Activated CD4-positive, alpha-beta T cell treated with anti-CD3 and anti-CD28 coated beads, Interleukin-2, Interleukin-6, amounts not matched to agents 100 ng/mL and 50 ng/mL, durations not matched to agents 16 hours and 8 hours (primary cell): ENCODE measurements around the gene DPY19L3.
"Not testable (repeated sequence)": the region's sequence is repeated elsewhere in the genome, so short reads cannot be mapped to it uniquely, and the experiment has no call there.

Experiments
- DNase-seq: peaks from one replicate; pipeline ENCODE4 v3.0.0-alpha.2; 2020

The DPY19L3 gene, protein sequence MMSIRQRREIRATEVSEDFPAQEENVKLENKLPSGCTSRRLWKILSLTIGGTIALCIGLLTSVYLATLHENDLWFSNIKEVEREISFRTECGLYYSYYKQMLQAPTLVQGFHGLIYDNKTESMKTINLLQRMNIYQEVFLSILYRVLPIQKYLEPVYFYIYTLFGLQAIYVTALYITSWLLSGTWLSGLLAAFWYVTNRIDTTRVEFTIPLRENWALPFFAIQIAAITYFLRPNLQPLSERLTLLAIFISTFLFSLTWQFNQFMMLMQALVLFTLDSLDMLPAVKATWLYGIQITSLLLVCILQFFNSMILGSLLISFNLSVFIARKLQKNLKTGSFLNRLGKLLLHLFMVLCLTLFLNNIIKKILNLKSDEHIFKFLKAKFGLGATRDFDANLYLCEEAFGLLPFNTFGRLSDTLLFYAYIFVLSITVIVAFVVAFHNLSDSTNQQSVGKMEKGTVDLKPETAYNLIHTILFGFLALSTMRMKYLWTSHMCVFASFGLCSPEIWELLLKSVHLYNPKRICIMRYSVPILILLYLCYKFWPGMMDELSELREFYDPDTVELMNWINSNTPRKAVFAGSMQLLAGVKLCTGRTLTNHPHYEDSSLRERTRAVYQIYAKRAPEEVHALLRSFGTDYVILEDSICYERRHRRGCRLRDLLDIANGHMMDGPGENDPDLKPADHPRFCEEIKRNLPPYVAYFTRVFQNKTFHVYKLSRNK

DNA sequence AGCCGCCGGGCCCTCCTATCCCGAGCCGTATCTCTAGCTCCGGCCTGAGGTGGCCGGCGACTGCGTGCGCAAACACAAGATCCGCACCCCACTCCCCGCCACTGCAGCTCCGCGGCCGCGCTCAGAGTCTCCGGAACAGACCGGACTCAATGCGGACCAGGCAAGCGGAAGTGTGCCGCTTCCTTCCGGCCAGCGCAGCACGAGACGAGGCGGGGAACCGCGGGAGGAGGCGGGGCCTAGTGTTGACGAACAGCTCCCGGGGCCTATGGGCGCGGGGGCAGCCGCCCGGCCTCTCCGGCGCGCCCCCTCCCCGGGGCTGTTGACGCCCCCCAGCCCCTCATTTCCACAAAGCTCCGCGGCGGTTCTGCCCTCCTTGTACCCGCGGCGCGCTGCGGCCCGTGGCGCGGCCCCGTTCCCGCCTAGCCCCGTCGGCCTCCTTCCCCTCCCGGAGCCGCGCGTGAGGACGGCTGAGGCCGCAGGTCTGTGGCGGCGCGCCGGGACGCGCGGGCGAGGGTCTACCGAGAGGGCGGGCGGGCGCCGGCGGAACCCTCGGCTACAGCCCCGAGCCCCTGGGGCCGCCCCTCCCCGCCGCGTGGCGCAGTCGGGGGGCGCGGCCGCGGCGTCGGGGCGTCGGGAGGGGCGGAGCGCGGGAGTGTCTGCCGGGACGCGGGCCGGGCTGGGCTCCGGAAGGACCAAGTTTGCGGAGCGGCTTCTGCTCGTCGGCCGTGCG lies at the start of gene DPY19L3:
TSS of gene DPY19L3 (plus strand) at position 340 of the 730 bp plus-strand sequence. CDS start 2,484 bp downstream, outside the sequence.
- DNase-seq = peak; percentile 96

DNA sequence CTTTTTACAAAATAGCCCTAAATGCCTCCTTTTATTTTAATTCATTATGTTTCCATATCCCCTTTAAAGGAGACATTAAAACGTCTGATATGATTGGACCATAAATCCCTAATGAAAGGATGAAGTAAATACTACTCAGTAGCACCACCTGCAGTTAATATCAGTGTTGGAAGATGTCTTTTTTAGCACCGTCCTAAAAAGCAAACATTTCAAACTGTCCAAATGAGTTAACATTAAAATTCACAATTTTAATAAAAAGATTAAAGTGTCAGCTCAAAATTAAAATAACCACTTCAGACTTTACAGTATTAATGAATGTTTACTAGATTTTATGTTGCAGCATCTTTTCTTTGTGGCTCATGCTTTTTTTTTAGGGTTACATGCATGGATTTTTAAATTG lies 47.9 kb upstream of the DPY19L3 start:
- no peak for DNase-seq

DNA sequence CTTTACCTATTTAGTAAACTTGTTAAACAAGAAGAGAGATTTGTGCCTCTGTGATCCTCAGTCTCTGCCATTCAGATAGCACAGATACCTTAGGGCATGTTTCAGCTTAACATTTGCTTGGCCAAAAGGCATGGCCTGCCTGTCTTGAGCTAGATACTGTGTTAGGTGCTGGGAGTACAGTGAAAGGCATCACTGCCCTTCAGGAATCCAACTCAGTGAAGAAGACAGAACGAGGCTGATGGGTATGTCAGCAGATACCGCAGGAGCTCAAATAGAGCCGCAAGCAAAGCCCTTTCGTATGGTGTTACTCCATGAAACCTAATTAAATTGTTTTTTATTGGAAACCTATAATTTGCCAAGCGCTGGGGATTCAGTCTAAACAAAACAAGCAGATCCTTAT lies 47.2 kb upstream of the DPY19L3 start:
- DNase-seq = no peak

DNA sequence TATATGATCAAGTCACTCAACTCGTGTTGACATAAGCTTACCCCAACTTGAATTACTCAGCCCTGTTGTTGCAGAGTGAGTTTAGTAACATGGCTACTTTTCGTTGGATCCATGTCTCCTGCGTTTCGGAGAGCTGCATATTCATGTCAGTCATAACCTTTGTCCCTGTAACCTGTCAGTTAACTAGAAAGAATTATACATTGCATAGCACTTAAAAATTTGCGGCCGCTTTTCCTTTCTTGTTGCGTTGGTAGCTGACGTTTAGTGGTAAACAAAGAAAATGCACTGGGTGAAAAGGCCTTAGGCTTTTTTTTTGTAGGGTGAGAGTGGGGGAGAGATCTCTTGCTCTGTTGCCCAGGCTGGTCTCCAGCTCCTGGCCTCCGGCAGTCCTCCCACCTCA lies 46.0 kb upstream of the DPY19L3 start:
- no peak for DNase-seq

DNA sequence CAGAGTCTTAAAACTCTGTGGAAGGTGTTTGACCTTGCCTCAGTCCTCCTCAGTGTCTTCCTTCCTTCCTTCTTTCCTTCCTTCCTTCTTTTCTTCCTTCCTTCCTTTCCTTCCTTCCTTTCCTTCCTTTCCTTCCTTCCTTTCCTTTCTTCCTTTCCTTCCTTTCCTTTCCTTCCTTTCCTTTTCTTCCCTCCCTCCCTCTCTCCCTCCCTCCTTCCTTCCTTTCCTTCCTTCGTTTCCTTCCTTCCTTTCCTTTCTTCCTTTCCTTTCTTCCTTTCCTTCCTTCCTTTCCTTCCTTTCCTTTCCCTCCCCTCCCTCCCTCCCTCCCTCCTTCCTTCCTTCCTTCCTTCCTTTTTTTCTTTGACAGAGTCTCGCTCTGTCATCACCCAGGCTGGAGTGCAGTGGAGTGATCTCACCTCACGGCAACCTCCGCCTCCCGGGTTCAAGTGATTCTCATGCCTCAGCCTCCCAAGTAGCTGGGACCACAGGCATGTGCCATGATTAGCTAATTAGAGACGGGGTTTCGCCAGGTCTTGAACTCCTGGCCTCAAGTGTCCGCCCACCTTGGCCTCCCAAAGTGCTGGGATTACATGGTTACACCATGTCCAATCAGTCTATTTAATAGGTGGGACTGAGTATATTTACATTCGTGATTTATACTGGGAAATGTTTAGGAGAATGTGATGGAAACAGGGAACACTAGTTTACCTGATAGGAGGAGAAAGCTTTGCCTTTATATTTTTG lies 43.8 kb upstream of the DPY19L3 start:
- no peak for DNase-seq

DNA sequence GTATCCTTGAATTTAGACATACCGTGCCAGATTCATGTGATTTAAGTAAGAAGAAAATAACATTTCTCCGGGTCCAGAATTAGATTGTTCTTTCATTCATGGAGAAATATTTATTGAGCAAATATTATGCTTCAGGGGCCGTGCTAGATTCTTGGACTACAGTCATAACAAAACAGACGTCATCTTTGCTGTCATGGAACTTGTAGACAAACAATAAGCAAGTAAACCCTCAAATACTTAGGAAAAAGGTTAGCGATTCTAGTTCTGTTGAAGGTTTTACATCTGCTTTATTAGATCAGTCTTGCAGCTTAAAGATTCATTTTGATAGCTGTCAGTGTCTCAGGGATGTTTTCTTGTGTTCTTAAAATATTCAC lies 43.3 kb upstream of the DPY19L3 start:
- DNase-seq = no peak

DNA sequence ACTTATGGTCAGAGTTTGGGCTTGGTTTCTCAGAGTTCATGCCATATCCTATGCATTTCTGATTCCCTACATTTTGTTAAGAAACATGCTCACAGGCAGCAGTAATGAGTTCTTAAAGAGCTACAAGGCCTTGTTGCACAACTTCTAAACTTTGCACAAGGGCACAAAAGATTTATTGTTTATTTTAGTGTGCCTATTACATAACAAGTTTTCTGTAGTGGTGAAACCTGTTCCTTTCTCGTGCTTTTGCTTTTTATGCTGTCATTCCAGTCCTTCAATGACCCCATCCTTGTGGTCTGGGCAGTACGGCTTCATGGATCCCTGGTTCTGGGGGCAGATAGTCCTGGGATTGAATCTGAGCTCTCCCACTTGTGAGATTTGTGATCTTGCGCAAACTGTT lies 42.4 kb upstream of the DPY19L3 start:
- no peak for DNase-seq

DNA sequence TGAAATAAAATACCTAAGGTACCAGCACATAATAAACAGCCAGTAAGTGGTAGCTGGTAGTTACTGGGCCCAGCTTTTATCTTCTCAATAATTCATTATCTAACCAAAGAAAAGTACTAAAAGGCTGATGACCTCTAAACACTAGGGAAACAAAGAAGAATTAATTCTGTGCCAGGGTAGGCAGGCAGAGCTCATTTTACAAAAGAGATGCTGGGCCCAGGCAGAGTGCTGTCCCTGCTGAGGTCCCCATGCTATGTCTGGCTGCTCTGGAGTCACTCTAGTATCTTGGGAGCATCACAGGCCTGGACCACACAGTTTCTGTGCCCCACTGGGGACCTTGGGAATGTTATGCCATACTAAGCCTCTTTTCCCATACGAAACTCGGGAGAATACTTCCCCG lies 41.9 kb upstream of the DPY19L3 start:
- no peak for DNase-seq

DNA sequence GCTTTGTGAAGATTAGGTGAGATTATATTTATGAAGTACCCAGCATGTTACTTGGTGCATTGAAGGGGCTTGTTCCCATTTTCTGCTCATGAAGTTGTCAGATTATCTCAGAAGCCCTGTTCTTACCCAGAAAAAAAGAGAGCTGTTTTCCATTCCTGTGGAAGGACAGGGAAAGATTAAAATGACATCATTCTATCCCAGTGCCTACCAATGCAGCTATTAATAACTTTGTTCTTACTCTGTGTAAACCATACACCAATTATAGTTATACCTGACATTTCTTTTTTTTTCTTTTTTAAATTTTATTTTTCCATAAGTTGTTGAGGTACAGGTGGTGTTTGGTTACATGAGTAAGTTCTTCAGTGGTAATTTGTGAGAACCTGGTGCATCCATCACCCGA lies 41.5 kb upstream of the DPY19L3 start:
- DNase-seq = no peak

DNA sequence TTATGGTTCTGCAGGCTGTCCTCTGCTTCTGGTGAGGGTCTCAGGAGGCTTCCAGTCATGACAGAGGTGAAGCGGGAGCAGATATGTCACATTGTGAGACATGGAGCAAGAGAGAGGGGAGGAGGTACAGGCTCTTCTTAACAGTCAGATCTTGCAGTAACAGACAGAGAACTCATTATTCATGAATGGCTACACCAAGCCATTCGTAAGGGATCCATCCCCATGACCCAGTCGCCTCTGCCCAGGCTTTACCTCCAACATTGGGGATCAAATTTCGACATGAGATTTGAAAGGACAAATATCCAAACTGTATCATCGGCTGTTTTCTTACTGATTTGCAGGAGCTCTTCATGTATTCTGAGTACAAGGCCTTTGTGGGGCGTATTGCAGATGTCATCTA lies 38.5 kb upstream of the DPY19L3 start:
- DNase-seq = no peak

DNA sequence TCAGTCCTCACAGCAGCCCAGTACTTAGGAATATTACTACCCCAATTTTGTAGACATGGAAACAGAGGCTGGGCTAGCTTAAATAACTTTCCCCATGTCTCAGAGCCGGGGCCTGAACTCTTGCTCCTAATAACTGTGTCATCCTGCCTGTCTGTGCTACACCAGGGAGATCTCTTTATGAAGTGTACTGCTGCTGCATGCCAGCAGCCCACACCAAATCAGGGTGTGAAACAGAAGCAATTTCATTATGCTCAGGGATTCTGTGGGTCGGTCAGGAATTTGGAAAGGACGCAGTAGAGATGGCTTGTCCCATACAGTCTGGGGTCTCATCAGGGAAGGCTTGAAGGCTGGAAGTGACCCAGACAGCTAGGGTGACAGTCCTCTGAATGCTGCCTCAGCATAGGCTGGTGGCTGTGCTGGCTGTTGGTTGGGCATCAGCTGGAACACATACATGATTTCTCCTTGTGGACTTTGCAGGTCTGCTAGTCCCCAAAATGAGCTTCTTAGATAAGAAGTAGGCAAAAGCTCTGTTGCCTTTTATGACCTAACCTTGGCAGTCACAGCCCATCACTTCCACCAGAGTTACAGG lies 37.5 kb upstream of the DPY19L3 start:
- DNase-seq = no peak

DNA sequence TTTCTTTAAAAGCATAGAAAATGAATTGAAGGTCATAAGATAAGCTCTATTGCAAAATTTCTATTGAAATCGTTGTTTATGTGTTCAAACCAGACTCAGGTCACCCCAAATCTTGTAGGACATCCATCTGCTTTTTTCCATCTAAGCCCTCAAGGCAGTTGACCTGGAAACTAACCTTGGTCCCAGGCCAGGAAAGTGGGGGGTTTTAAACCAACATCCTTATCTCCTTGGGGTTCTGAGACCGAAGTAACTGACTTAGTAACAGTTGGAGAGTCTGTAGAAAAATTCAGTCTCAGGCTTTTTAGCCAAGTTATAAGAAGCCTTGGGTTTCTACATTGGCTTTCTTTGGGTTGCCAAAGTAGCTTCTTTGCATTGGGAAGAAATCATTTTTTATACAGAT lies 36.8 kb upstream of the DPY19L3 start:
- DNase-seq = no peak

DNA sequence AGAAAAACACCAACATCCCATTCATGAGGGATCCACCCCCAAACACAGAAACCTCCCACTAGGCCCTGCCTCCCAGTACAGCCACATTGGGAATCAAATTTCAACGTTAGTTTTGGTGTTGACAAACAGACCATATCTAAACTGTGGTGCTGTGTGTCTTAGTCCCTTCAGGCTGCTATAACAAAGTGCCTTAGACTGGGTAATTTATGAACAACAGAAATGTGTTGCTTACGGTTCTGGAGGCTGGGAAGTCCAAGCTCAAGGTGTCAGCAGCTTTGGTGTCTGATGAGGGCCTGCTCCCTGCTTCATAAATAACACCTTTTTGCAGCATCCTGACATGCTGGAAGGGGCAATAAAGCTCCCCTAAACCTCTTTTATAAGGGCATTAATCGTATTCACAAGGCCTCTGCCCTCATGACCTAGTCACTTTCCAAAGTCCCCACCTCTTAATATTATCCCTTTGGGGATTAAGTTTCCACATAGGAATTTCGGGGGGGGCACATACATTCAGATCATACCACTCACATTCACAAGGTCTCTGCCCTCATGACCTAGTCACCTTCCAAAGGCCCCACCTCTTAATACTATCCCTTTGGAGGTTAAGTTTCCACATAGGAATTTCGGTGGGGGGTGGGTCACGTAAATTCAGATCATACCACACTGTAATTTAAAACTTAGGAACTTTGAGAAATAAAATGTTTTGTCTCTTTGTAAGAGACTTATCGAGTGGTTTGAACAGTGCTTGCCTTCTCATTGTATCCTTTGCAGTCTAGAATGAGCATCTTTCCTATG lies 32.6 kb upstream of the DPY19L3 start:
- no peak for DNase-seq

DNA sequence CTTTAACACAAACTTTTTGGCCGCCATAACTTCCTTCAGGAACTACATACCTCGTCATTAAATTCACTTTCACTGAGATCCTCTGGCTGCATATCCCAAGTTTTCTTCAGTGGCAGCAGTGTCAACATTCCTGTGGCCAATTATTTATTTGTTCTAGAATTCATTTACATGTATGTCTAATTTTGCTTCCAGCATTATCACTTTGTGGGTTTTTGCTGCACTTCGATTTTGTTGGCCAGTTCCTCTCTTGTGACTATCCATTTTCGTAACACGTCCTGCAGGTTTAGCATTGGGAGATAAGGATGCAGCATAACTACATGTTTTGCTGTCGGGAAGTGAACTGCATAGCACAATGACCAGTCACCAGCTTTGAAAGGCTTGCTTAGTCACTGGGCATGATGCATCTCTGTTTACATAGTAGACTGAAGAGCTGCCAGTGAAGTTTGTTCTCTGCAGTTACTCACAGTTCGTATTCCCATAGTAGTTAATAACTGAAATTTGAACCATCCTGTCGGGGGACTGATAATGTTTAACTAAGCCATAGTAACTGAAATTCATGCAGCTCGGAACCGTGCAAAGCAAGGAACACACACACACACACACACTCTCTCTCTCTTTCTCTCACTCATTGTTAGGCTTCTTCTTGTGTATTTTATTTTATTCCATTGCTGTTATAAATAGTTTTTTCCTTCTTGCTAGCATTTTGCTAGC lies 31.8 kb upstream of the DPY19L3 start:
- DNase-seq = no peak

DNA sequence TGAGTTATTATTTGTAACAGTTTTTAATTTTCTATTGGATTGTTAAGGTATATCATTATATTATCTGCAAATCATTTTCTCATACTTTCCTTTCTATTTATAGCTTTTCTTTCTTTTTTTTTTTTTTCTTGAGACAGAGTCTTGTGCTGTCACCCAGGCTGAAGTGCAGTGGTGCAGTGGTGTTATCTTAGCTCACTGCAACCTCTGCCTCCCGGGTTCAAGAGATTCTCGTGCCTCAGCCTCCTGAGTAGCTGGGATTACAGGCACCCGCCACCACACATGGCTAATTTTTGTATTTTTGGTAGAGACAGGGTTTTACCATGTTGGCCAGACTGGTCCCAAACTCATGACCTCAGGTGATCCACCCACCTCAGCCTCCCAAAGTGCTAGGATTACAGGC lies 31.2 kb upstream of the DPY19L3 start:
- DNase-seq = not testable (repeated sequence)

DNA sequence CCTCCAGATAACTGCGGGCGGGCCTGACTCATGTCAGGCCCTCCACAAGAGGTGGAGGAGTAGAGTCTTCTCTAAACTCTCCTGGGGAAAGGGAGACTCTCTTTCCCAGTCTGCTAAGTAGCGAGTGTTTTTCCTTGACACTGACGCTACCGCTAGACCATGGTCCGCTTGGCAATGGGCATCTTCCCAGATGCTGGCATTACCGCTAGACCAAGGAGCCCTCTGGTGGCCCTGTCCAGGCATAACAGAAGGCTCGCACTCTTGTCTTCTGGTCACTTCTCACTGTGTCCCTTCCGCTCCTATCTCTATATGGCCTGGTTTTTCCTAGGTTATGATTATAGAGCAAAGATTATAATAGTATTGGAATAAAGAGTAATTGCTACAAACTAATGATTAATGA lies 28.5 kb upstream of the DPY19L3 start:
- DNase-seq = not testable (repeated sequence)

DNA sequence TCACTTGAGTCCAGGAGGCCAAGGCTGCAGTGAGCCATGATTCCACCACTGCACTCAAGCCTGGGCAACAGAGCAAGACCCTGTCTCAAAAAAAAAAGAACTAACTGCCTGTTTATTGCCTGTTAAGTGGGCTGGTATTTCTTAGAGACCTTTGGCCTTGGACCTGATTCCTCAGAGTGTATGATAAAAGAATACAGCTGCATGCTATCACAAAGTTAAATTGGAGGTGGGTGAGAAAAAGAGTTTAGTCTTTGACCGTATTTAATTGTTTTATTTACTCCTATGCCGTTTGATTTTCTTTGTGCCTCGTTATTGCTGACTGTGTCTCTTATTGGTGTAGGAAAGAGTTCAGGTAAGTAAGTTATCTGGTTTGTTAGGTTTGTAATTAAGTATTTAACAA lies 25.3 kb upstream of the DPY19L3 start:
- DNase-seq = no peak

DNA sequence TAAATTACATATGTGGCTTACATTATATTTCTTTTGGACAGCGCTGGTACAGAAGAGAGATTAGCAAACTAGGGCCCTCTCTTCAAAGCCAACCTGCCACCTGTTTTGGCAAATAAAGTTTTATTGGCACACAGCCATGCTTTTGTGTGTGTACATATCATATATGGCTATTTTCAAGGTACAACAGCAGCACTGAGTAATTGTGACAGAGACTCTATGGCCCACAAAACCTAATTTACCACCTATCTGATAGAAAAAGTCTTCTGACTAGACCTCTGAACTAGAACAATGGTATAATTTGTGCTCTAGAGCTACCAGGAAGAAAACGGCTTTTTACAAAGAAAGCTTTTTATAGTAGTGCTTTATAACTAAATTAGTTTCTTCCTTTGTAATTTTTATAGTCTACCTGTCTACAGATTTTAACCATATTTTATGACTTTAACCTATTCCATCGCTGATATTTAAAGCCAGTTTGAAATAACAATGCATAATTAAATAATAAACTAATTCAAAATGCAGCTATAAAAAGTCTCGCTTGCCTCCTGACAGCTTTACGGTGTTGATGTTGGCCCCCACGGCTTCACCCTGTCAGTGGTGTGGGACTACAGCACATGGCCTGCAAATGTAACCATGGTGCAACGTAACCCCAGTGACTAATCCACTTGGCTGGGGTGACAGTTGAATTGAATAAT lies 17.7 kb upstream of the DPY19L3 start:
- no peak for DNase-seq

DNA sequence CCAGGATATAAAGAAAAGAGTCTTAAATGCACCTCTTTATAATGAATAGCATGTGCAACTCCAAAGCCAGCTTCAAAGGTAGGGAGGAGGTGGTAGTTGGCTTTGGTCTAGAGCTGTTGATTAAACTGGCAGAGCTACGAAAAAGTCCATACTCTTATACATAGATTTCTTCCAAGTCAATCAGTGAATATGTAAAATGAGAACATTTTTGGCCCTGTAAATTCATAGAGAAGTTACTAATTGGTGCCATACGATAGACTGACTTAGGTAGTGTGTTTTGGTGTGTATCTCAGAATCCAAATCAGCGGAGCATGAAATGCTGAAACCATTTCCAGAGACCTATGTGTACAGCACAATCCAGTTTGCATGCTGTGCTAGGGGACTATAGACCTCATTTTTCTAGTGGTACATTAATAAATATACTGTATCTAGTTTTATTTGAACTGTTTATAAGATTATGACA lies 17.1 kb upstream of the DPY19L3 start:
- no peak for DNase-seq

DNA sequence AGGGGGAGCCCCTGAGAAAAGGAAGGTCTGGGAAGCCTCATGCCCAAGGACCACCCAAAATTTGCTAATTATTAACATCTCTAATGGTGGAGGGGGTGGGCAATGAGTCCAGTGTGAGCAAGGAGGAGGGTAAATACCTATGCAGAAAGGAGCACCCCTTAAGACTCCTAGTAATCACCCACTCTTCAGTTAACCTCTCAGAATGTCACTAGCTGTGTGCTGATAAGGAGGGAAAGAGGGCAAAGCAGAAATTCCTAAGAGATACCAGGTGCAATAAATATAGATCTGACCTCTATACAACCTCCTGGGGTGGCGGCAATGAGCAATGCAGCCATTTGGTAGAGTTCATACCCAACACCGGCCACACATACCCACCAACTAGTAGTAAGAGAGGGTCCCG lies 12.7 kb upstream of the DPY19L3 start:
- DNase-seq = no peak
